ENCODE data around the gene KLHL6. TPM values are rescaled to one million over a fixed set of nuclear protein-coding genes. Genes with fewer than 3 reads are reported as not detected.

Gene KLHL6
- total RNA-seq, 1 donor from 2014 or later: not detected

DNA sequence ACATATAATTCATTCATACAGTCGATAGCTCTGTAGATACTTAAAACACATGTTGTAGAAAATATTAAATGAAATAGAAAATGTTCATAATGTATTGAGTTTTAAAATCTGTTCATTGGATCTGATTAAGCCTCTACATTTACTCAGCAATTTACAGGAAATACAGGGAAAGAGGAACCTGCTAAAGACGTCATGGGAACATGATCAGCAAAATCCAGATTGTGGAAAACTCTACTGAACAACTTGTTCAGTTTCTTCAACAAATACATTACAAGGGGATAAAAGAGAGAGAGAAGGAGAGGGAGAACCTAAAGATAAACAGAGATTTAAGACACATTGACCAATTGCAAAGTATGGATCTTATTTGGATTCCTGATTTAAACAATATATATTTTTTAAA is 46.7 kb downstream of the KLHL6 start:
- DNase-seq (ENCODE audit: low read depth): no peak

DNA sequence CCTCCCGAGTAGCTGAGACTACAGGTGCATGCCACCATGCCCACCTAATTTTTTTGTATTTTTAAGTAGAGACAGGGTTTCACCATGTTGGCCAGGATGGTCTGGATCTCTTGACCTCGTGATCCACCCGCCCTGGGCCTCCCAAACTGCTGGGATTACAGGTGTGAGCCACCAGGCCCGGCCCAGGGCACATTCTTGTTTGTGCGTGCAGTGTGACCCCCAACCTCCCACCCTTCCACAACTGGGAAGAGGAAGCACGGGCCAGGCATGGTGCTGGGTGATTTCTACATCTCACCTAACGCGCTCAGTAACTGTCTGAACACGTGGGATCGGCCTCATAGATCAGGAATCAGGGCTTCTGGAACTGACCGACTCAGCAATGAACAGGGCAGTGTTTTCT is 48.0 kb downstream of the KLHL6 start:
- no peak for DNase-seq (ENCODE audit: low read depth)

GRCh38 chr3:183506674-183507320 is 48.7 kb downstream of the KLHL6 start:
- no peak for DNase-seq (ENCODE audit: low read depth)

DNA sequence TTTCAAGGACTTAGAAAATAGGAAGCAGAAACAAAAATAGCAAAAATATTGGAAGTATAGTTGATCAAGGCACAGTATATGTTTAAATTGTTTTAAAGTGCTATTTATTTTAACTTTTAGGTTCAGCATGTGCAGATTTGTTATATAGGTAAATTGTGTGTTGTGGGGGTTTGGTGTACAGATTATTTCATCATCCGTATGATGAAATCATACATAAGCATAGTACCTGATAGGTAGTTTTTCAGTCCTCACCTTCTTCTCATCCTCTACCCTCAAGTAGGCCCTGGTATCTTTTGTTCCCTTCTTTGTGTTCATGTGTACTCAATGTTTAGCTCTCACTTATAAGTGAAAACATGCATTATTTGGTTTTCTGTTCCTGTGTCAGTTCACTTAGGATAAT is 50.9 kb downstream of the KLHL6 start:
- DNase-seq (ENCODE audit: low read depth): no peak

DNA sequence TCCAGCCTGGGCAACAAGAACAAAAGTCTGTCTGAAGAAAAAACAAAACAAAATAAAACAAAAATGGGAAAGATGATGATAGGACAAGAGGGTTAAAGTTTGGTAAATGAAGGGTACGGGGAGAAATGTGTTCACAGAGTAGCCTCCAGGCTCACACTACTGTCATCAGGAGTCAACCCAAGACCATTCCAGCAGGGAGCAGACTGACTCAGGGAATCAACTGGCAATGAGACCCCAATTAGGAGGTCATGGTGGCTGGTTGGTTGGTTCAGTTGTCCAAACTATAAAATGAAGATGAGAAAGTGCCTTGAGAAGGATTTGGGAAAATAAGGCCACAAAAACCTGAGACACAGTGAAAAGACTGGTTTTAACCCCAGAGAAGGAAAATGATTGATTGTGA is 51.8 kb downstream of the KLHL6 start:
- DNase-seq (ENCODE audit: low read depth): peak; percentile 24

DNA sequence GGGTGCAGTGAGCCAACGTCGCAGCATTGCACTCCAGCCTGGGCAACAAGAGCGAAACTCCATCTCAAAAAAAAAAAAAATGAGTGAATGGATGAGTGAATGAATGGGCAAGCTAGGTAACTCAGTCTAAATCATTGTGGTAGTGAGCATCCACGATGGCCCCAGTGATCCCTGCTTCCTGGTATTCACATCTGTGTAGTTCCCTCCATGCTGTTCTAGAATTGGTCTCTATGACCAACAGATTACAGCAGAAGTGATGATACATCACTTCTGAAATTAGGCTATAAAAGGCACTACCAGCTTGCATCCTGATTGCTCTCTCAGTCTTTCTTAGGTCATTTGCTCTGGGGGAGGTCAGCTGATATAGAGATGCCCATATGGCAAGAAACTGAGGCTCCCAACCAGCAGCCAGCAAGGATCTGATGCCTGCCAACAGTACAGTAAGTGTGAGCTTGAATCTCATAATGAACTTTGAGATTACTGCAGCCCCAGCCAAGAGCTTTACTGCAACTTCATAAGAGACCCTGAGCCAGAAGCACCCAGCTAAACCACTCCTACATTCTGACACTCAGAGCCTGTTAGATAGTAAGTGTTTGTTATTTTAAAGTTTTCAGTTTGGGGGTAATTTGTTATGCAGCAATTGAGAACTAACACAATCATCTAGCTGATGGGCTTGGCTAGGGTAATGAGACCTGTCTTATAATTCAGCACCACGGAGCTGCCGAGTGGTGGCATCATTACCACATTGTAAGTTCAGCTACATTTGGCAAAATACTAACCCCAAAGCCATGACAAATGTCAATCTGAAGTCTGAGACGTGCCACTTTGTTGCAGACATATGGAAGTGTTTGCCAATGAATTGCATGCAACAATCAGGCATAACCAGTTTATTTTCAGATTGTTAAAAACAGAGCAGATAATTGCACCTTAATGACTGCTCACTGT is 53.0 kb downstream of the KLHL6 start:
- DNase-seq (ENCODE audit: low read depth): peak; percentile 66

DNA sequence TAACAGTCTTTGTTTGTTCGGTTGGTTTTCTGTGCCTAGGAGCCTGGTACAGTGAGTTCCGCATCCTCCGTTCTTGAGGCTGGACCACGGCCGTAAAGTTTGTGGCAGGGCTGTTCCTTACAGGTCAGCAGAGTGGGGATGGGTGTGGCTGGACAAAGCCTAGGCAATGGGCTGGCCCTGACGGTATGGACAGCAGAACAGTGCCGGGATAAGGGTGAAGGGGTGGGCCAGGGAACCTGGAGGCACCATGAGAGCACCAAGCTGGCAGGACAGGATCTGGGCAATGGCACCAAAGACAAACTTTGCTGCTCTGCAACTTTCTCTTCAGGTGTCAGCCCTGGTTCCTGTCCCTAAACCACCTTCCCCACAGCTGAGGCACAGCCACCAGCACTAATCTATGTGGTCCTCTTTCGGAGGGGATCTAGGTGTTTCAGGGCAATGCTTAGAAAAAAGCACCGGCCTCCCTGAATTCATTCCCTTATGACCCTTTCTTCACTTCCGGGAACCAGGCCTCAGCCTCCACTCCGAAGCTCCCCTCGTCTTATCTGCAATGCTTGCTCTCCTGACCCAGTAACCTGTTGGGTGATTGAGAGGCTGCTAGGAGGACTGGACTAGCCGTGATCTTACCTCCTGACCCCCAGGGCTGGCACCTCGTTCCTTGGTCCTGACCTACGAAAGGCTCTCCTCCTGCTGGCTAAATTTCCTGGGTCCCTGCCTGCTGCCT is 54.4 kb downstream of the KLHL6 start:
- DNase-seq (ENCODE audit: low read depth): no peak

GRCh38 chr3:183500319-183500718 is 55.2 kb downstream of the KLHL6 start:
- no peak for DNase-seq (ENCODE audit: low read depth)

- DNase-seq (ENCODE audit: low read depth): no peak
Measured at GRCh38 chr3:183498634-183499033, 56.9 kb downstream of the KLHL6 start.

DNA sequence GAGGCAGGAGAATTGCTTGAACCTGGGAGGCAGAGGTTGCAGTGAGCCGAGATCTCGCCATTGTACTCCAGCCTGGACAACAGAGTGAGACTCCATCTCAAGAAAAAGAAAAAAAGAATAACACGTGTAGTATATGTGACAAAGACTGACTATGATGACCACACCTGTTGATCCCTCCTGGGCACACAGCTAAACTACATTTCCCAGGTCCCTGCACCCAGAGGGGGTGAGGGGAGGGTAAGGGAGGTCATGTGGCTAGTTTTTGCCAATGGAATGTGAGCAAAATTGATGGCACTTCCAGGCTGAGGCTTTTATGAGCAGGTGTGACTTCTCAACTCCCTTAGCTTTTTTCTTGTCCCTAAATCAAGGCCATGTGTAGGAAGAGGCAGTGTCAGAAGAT is 58.2 kb downstream of the KLHL6 start:
- no peak for DNase-seq (ENCODE audit: low read depth)

DNA sequence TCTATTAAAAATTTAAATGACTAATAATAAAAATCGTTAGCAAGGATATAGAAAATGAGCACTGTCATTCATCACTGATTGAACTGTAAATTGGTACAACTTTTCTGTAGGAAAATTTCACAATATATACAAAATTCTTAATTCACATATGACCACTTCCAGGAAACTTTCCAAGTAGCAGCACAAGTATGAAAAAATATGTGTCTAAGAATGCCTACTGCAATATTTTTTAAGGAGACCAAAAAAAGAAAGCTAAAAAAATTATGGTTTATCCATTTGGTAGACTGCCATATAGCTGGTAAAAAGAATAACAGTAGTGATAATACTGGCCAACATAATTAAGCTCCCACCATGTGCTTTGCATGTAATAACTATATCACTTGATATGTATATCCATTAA is 59.2 kb downstream of the KLHL6 start:
- DNase-seq (ENCODE audit: low read depth): no peak

GRCh38 chr3:183494341-183494740 is 61.2 kb downstream of the KLHL6 start:
- DNase-seq (ENCODE audit: low read depth): no peak

GRCh38 chr3:183493296-183494045 is 62.0 kb downstream of the KLHL6 start:
- DNase-seq (ENCODE audit: low read depth): no peak

DNA sequence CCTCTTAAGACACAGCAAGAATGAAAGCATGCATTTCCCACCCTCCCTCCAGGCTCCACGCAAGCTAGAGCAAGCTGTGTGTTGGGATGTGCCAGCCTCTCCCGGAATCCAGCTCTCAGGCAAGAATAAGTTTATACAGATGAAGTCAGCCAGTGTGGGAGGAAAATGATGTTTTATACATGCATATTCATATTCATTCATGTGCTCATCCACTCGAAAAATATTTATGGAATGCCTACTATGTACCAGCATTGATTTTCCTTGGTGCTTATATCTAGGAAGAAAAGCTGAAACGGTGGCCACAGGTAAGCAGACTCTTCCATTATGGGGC is 62.7 kb downstream of the KLHL6 start:
- no peak for DNase-seq (ENCODE audit: low read depth)

DNA sequence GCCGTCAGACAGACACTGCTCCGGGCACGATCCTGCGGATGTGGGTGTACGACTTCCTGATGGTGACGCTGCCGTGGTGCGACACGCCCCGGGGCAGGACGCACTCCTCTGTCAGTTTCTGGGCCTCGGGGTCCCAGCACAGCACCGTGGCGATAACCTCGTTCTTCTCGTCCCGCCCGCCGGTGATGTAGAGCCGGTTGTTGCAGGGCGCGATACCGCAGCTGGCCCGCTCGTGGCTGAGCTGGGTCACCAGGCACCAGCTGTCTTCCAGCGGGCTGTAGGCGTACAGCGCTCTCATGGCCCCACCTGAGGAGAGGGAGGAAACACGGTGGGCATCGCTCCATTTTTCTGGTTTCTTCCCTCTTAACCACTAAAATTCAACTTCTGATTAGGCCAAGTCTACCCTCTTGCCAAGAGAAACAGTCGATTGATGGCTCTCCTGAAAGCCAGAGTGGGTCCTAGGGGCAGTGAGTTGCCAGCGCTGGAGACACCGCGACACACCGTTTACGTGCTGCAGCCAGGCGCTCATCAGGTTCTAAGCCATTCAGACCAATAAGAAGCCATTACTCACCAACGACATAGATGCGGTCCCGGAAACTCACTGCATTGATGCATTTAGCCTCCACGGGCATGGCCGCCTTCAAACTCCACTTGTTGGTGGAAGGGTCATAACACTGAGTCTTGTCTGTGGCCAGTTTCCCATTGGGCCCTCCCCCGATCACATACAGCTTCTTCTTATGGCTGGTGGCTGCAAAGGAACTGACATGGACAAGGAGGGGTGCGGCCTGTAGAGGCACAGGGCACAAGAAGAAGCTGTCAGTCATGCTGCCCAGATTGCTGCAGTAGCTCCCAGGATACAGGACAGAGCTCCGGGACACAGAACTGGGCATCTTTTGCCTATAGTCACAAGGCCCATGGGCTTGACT is 63.3 kb downstream of the KLHL6 start:
- DNase-seq (ENCODE audit: low read depth): no peak

DNA sequence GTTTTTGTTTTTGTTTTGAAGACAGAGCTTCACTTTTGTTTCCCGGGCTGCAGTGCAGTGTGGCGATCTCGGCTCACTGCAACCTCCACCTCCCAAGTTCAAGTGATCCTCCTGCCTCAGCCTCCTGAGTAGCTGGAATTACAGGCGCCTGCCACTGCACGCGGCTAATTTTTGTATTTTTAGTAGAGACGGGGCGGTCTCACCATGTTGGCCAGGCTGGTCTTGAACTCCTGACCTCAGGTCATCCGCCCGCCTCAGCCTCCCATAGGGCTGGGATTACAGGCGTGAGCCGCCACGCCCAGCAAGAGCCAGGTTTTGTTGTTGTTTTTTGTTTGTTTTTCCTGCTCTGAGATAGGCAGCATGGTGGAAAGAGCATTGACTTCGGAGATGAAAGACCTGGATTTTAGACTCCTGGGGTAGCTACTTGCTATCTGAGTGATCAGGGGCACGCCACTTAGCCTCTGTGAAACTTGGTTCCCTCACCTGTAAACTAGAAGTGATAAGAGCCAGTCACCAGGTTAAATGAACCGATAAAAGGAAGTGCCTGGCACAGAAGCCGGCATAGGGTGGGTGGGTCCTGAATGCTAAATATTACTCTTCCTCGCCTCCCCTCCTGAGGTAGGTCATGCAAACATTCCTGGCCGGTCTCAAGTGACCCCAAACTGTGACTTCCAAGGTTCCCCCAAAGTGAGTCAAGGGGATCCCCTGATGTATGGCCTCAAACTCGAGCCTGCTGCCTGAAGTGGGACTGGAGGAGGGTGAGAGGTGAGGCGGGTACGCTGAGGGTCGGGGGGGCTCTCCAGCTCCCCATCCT is 64.2 kb downstream of the KLHL6 start:
- DNase-seq (ENCODE audit: low read depth): no peak

- no peak for DNase-seq (ENCODE audit: low read depth)
Measured at GRCh38 chr3:183490653-183491052, 64.9 kb downstream of the KLHL6 start.

DNA sequence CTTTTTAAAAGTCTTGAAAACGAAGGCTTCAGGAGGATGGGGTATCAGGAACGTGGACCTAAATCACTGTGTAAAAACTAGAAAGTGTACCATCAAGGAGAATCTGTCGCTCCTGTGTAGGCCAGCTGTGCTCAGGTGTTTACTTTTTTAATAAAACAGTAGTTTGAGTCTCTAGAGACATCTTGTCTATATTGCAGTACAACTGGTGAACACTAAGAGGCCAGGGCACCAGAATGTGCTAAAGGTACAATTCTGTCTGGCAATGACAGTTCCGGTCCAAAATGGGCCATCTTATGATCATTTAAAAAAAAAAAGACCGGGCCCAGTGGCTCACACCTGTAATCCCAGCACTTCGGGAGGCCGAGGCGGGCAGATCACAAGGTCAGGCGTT is 65.3 kb downstream of the KLHL6 start:
- no peak for DNase-seq (ENCODE audit: low read depth)

DNA sequence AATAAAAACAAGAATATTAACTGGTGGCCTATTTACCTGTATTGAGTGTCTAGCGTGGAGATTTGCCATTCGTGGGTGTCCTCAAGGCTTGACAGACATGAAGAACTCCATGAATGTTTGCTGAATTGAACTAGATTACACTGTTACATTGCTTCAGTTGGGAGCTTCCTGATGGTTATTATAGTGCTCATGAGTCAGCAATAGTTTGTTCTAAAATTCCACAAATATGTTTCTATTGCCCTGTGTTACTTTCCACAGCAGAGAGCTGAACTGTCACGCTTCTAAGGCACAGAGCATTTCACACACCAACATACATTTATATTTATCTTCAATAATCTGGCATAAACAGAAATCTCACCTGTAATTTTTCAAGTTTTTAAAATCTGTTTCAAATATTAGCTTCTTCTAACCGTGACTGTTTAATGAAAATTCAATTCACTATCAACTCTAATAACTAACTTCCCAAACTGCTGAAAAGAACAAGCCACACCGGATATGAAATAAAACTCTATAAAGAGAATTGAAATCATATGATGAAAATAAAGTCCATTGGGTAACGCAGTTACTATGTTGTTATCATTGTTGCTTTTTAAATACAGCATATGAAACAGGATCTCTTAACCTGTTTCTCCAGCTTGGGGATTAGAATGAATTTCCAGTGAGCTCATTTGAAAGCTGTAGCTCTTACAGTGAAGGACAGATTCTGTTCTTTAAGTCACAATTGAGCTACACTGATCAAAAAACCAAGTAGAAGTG is 65.9 kb downstream of the KLHL6 start:
- peak; percentile 28 for DNase-seq (ENCODE audit: low read depth)
